Bronchial epithelial cell (primary cell): ENCODE measurements around the gene MED9. TPM values are rescaled to one million over a fixed set of nuclear protein-coding genes. Genes with fewer than 3 reads are reported as not detected.
A peak's percentile ranks its signal among the peaks of the same experiment; 100 is the strongest.
"Not testable (repeated sequence)": the region's sequence is repeated elsewhere in the genome, so short reads cannot be mapped to it uniquely, and the experiment has no call there.

ENCODE experiments used
- DNase-seq: peaks from one replicate; pipeline ENCODE4 v3.0.0-alpha.2; 2010; ENCODE audit warnings: low read depth
- FAIRE-seq: peaks from 2 replicates; lab custom pipeline; 2011; peaks lifted over from hg19 to GRCh38; lab: Jason Lieb, UNC
- H3K27me3 ChIP-seq: 2 replicates; pipeline ENCODE4 v1.5.1; 2011; ENCODE audit warnings: low read length; ENCODE audit not compliant: control insufficient read depth, insufficient read depth
- H3K36me3 ChIP-seq: 2 replicates; pipeline ENCODE4 v1.5.1; 2011; ENCODE audit warnings: low read length; ENCODE audit not compliant: control insufficient read depth, insufficient read depth
- H3K4me3 ChIP-seq: 2 replicates; pipeline ENCODE4 v1.5.1; 2011; ENCODE audit warnings: mild to moderate bottlenecking, low read depth, low read length, control low read depth
- CTCF ChIP-seq: IDR thresholded peaks from 2 replicates; pipeline ENCODE4 v1.5.1; 2011; ENCODE audit warnings: mild to moderate bottlenecking, moderate library complexity, low read length, control low read depth, inconsistent platforms; ENCODE audit not compliant: insufficient read depth, severe bottlenecking
- total RNA-seq: library from RNA; depleted of rRNA; stranded (reverse); fragments of >200 nt; gene quantifications from 2 replicates; pipeline ENCODE4 v1.2.1, GENCODE V29; 2014

The MED9 gene
- total RNA-seq, 1 donor from 2014 or later: 8.4 TPM

- H3K4me3 ChIP-seq: no peak overlapping the region
- peaks cover 6% of the 10 kb centered on the region for H3K36me3 ChIP-seq
- DNase-seq (no peak), FAIRE-seq (no peak)
- TF ChIP-seq CTCF: no peak
- no peaks in the 10 kb centered on the region for H3K27me3 ChIP-seq
These were observed 5.1 kb downstream of the MED9 start for GRCh38 chr17:17481860-17482259.

DNA sequence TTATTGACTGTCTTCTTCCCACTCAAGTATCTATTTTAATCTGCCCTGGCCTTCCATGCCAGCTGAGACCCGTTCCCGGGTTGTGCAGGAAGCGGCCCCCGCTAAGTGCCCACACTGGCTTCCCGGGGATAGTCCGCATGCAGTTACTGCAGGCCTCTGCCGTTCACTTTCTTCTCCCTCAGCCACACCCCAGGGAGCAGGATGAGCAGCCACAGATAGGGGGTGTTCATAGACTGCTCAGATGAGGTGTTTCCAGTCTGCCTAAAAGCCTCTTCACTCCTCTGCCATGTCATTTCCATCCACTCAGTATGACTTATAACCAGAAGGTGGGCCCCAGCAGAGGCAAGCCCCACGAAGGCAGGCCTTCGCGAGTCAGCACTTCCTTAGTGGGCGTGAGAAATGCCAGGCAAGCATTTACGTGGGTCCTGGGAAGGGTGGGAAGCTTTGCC, 7.7 kb downstream of the MED9 start:
- DNase-seq (peak; percentile 27), FAIRE-seq (no peak)
- Histone ChIP-seq H3K36me3 (peaks cover 7% of the 10 kb centered on the region), H3K4me3 (no peak overlapping the region), H3K27me3 (no peaks in the 10 kb centered on the region)
- TF ChIP-seq CTCF: no peak

DNA sequence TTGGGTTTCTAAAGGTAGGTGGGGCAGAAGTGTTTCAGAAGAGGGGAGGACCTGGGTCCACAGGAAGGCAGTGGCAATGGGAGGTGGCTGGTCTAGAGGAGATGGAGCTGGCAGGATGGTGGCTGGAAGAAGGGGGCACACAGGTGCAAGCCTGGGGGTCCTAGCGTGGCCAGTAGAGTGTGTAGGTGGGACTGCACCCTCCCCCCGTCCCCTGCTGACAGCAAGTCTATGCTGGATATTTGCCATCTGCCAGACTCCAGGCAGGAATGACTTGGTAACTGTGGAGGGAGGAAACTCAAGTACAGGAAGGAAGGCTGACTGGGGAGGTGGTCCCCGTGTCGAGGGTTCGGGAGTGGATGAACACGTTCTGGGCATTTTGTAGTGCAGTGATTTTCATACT, 8.6 kb downstream of the MED9 start:
- no peak overlapping the region for H3K4me3 ChIP-seq
- DNase-seq: no peak
- no peak for TF ChIP-seq CTCF
- FAIRE-seq: no peak
- H3K27me3 ChIP-seq: no peaks in the 10 kb centered on the region
- peaks cover 7% of the 10 kb centered on the region for H3K36me3 ChIP-seq

DNA sequence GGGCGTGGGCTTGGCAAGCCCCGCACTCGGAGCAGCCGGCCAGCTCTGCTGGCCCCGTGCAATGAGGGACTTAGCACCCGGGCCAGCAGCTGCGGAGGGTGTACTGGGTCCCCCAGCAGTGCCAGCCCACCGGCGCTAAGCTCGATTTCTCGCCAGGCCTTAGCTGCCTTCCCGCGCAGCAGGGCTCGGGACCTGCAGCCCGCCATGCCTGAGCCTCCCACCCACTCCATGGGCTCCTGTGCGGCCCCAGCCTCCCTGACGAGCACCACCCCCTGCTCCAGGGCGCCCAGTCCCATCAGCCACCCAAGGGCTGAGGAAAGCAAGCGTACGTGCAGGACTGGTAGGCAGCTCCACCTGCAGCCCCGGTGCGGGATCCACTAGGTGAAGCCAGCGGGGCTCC, 9.6 kb downstream of the MED9 start:
- not testable (repeated sequence) for FAIRE-seq

DNA sequence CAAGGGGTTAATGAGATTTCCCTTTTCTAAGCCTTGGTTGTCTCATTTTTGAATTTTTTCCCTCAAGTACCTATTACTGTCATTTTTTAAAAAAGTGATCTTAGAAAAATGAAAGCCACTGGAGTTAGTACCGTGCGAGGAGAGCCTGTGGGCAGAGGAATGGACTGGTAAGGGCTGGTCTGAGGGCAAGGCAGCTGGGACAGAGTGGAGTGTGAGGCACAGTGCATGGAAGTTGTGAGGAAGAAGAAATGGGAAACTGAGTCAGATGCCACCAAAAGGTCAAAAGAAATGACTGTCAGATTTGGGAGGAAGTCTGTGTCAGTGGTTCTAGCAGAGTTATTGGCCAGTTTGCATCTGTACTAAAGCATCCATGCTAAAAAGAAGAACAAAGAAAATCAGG, 11.2 kb downstream of the MED9 start:
- no peaks in the 10 kb centered on the region for H3K27me3 ChIP-seq
- FAIRE-seq: no peak
- DNase-seq: no peak
- no peak for TF ChIP-seq CTCF
- peaks cover 12% of the 10 kb centered on the region for H3K36me3 ChIP-seq
- H3K4me3 ChIP-seq: no peak overlapping the region

More for the DNA sequence above, 9.6 kb downstream of the MED9 start:
- not testable (repeated sequence) for H3K36me3 ChIP-seq, H3K27me3 ChIP-seq, DNase-seq, H3K4me3 ChIP-seq

GRCh38 chr17:17491031-17491471, 14.3 kb downstream of the MED9 start:
- FAIRE-seq (no peak), DNase-seq (no peak)
- peaks cover 8% of the 10 kb centered on the region for H3K36me3 ChIP-seq
- H3K4me3 ChIP-seq: no peak overlapping the region
- no peak for TF ChIP-seq CTCF
- no peaks in the 10 kb centered on the region for H3K27me3 ChIP-seq
